Measurements from ENCODE around the gene MOB3A.

The MOB3A gene

DNA sequence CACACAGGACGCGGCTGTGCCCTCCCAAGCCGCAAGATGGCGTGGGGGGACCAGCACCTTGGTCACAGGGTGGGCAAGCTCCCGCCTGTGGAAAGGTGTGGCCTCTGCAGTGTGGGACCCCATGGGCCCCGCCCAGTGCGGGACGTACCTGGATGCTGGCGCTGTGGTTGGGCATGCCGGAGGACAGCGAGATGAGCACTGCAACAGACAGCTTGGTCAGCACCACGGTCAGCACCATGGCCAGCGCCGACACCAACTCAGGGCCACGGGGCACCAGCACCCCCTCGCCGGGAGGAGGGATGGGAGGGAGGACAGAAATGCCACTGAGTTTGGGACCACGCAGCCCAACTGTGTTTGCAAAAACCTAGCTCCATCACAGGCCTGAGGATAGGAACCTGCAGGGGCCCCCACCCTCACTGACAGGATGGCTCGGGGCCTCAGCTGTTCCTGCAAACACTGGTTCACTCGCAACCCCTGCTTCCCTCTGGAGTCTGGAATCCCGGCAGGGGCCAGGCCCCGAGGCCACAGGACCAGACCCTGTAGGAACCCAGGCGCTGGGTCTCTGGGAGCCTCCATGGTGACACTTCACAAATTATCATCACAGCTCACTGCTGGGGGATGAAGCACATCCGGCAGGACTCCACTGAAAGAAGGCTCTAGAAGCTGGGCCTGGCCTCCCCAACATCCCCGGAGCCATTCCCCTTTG, 27.7 kb upstream of the MOB3A start:
- DNase-seq (ENCODE audit: low spot score) = no peak

DNA sequence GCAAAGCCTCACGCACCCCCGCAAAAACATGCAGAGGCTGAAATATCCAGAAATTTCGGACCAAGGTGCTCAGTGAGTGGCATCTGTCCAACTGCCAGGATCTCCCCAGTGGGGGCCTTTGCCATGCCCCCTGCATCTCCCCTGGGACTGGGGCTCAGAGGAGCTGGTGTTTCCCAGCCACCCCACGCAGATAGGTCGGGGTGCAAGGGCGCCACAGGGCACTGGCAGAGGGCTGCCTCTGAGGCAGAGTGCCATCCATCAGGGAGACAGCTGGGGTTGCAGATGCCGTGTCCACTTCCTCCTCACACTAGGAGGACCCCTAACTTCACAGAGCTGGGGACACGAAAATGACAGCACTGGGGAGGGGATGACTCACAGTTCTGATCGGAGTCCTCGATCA, 26.9 kb upstream of the MOB3A start:
- no peak for DNase-seq (ENCODE audit: low spot score)

DNA sequence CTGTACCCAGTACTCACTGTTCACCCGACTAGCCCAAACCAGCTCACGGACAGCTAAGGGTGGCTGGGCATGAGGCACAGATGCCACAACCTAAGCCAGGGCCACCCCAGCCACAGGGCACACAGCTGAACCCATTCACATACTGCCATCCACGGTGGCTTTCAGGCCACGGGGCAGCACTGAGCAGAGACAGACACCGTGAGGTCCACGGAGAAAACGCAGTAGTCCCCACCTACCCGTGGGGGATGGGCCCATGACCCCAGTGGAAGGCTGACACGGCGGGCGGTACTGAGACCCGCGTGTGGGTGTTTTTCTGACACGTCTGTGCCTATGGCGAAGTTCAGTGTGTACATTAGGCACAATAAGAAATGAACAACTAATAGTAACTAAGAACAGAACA, 26.1 kb upstream of the MOB3A start:
- DNase-seq (ENCODE audit: low spot score) = no peak

DNA sequence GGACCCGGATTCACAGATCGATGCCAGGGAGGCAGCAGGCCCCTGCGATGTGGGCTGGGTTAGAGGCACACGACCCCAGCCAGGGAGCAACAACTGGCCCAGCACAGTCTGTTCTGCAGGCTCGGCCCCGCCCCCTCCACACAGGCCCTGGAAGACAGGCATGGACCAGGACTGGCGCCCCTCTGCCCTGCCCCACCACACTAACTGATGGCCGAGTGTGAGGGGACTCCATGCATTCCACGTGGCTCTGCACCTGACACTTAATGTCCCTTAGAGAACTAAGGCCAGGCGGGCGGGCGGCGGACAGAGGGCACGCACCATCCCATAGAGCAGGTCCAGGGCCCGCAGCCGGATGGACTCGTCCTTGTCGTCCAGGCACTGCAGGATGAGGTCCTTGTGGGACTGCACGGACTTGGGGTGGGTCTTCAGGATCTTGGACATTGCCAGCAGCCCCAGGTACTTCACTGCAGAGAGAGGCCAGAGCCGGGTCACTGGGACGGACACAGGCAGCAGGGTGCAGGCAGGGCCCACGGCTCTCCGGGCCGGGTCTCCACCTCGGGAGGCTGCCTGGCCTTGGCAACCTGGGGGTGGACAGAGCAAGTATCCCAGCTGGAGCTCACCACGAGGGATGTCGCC, 25.4 kb upstream of the MOB3A start:
- DNase-seq (ENCODE audit: low spot score) = no peak

DNA sequence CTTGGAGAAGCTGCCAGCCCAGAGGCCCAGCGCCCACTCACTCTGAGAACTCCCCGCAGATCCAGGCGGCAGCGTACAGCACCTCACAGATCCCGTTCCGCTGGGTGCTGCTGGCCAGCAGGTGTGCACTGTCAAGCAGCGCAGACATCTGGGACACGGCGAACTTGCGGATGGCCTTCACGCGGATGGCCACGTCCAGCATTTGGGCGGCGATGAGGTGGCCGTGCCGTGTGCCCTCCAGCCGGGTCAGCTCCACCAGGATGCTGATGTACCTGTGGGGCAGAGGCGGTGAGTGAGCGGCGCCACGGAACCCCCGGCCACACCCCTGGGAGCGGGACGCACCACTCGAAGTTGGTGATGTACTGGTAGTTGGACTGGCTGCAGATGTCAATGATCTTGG, 24.7 kb upstream of the MOB3A start:
- no peak for DNase-seq (ENCODE audit: low spot score)

DNA sequence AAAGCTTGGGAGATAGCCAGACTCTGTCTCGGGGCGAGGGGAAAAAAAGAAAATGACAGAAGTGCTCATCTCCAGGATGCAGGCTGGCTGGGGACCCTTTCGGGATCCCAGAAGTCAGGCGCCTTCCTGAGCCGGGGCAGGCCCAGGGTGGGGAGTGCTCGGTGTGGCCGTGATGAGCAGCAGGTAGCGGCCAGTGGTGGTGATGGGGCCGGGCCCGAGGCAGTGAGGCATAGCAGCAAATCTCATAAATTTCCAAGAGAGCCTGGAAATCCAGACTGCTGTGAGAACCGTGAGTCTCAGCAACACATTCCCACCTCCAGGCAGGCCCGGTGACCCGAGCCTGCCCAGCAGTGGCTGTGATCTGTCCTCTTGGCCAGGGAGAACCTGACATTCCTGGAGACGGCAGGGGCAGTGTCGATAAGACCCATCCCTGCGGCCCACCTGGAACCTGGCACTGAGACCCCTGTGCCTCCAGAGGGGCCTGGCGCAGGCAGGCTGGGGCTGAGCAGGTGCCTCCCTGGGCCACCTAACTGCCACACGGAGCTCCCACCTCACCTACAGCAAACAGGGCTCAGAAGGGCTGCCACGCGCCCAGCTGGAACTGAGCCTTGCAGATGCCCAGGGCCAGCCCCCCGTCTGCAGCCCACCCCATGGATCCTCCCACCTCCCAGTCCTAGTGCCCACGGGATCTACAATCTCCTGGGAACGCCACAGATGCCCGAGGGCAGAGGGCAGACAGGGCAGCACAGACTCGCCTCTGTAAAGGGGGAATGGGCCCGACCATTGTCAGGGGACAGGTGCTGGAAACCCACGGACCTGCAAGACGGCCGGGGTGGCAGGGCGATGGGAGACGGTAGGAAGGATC, 24.0 kb upstream of the MOB3A start:
- no peak for DNase-seq (ENCODE audit: low spot score)

DNA sequence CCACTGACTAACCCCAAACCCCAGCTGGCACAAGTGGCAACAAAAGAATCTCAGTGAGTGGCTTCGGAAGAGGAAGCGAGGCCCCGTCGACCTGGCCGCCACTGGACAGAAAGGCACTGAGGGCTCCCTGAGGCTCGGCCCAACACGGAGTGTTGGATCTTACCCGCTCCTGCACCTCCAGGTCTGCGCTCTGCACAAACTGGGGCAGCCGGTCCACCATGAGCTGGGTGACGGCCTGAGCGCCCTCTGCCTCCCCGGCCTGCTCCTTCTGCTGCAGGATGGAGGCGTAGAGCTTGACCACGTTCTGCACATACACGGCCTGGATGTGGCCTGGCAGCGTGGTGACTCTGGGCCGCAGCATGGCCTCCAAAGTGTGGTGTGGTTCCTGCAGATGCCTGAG, 22.3 kb upstream of the MOB3A start:
- DNase-seq (ENCODE audit: low spot score) = no peak

DNA sequence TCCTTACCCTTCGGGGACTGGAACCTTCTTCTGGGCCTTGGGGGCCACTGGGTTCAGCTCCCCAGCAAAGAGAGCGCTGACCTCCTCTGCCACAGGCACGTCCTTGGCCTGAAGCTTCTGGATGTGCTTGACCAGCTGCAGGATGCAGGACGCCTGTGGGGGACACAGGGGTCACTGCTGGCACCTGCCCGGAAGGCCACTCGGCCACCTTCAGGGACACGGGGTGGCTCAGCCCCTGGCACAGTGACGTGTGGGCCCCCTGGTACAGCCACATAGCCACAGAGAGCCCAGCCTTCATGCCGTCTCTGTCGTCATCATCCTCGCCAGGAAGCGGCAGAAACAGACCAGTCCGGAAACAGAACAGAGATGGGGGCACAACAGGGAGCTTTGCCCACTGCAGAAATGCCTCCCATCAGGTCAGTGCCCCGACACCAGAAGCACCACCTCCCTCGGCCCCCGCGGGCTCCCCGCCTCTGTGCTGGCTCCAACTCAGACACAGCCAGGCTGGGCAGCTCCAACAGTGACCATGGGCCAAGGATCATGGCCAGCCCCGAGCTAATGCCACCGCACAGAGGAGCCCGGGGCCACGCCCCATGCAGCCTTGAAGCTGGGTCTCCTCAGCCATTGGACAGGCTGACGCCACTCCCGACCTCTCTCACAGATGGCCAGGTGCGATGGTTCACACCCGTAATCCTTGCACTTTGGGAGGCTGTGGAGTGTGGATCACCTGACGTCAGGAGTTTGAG, 21.3 kb upstream of the MOB3A start:
- no peak for DNase-seq (ENCODE audit: low spot score)

DNA sequence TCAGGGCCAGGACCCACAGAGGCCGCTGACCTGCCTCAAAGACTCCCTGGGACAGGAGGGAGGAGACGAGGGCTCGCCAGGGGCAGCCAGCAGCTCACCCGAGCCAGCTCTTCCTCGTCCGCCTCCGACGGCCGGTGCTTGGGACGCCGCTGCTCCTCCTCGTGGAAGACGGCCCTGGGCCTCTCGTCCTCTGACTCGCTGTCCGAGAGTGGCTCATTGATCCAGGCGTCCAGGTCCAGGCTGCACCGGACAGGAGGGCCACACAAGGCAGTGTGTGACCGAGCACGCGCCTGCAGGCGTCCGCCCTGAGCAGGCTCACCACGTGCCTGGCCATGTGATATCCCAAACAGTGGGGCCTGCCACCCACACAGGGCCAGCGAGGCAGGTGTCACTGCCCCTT, 20.4 kb upstream of the MOB3A start:
- DNase-seq (ENCODE audit: low spot score) = no peak

DNA sequence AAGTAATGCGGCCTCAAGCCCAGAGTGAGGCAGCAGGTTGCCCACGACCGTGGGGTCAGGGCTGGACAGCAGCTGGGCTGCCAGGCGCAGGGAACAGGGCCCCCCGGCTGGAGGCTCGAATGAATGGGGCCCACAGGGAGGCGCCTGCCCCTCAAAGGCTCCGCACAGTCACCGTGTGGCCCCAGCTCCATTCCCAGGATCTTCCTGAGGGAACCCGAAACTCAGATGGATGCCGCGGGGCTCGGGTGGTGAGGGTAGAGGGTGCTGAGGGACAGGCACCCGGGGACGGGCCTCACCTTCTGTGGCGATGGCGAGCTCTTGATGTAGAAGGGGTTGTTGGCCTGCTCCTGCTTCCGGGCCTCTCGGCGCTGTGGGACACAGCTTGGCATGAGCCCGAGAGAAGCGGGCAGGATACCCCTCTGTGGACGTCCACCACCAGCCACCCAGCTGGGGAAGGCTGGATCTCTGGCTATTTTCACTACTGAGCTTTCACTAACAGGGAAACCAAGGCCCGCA, 19.8 kb upstream of the MOB3A start:
- no peak for DNase-seq (ENCODE audit: low spot score)

DNA sequence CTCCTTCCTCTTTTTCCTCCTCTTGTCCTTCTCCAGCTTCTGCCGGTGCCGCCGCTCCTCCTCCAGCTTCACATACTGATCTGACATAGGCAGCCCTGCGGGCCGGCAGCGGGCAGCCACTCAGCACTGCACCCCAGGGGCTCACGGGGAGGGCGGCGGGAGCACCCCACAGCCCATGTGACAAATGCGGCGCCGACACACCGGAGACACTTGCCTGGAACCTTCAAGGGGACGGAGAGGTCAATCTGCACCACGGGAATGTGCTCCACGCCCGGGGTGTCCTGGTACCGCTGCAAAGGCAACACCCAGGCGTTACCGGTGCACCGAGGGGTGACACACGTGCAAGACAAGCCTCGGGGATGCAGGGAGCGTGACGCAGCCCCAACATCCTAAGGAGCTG, 19.2 kb upstream of the MOB3A start:
- no peak for DNase-seq (ENCODE audit: low spot score)

DNA sequence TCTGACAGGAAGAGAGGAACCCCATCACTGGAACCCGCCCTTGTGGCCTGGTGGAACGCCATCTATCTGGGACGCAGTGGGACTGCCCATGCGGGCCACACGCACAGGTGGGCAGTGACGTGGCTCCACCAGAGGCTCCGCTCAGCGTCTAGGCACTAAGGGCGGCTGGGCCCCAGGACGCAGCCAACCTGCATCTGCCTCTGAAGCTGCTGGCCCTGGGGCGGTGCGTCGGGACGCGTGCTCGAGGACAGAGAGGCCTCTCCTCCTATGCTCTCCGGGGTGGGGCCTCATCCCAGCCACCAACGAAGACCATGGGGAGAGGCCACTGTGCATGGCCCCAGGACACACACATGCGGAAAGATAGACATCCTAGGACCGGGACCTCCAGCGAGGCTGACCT, 18.7 kb upstream of the MOB3A start:
- no peak for DNase-seq (ENCODE audit: low spot score)

DNA sequence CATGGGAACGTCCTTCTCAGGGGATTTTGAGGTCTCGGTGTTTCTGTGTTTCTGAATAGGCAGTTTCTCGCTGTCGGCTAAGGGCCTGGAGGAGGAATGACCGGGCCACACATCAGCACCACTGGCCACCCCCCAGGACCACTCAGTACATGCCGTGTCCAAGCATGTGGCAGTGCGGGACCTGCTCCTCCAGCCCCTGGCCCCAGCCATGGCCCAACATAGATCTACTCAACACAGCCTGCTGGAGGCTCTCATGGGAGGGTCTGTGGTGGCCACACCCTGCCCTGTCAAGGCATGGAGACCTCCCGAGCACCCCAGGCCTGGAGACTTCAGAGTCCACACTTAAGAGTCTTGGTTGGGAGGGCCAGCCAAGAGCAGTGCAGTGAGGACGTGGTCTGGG, 18.1 kb upstream of the MOB3A start:
- no peak for DNase-seq (ENCODE audit: low spot score)

DNA sequence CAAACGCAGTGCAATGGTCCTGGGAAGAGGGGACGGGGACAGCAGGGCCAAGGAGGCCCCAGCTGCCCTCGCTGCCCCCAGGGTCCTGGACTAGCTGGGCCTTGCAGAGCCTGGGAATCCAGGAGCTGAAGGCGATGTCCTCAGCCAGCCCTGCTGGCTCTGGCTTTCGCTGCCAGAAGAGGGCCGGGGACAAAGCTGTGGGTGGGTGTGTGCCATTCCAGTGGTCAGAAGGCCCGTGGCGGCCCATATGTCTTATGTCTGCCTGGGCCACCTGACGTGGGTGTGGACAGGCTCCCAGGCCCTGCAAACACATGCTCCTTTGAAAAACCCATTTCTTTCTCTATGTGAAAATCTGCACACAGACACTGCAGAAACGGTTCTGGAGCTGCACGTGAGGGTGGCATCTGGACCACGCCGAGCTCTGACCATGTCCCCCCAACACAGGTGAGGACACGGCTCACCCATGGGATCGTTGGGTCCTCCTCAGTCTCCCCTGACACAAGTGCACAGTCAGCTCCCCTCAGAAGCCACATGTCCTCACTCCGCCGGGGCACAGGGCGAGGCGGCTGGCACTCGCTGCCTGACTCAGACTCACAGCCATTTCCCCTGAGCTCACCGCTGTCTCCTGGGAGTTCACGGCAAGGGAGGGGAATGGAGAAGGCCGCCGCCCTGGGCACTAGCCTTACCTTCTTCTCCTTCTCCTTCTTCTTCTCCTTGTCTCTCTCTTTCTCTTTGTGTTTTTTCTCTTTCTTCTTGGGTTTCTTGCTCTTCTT, 17.5 kb upstream of the MOB3A start:
- DNase-seq (ENCODE audit: low spot score) = no peak

DNA sequence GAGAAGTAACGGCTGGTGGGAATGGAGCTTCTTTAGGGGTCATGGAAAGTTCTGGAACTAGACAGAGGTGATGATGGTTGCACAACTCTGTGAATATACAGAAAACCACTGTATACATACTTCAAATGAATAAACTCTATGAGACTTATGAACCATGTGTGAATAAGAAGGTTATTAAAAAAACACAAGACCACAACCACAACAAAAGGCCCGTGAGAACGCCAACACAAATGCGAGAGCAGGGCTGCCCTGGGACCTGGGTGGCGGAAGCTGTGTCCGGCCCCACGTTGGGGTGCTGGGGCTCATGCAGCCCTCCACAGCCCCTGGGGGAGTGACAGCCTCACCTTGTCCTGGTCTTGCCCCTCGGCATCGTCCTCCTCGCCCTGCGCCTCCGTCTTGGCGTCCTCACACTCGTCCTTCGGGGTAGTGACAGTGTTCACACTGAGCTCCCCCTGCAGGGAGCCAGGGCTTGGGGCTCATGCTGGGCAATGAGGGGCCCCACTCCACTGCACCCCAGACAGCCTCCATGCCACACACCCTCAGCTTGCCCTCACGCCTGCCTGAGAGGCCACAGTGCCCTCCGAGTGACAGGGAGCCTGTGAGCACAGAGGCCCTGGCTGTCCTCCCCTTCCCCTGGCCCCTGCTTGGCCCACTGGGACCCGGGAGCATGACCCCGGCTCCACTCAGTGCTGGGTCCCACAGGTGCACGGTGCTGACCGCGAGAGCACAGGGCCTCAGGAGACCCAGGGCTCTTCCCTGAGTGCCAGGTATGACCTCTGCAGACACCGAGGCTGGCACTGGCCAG, 16.6 kb upstream of the MOB3A start:
- no peak for DNase-seq (ENCODE audit: low spot score)

DNA sequence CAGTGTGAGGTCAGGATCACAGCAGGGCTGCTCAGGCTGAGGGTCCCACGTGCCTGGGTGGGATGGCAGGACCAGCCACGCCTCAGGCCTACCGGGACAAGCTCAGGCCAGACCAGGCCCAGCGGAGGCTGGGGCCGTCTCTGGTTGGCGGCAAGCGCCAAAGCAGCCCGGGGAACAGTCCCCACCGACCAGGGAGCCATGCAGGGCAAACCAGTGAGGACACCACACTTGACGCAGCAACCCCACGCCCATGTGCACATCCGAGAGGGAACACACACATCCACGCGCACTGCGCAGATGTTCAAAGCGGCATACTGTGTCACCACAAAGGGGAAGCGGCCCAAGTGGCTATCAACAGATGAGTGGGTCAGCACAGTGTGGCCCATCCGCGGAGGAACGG, 15.8 kb upstream of the MOB3A start:
- no peak for DNase-seq (ENCODE audit: low spot score)

DNA sequence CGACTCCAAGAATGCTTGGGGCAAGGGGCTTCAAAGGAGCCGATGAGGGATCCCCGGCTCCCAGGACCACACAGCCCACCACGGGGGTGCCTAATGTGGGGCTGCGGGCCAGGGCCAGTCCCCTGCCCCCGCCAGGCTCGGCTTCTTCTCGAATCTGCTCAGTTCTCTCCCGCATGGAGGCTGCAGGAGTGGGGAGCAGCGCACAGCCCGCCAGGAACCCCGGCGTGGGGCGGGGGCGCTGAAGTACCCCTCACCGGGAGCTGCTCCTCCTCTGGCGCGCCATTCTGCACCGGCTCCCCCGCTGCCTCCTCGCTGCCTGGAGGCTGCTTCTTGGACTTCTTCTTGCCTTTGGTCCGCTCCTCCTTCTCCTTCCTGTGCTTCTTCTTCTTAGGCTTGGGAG, 15.3 kb upstream of the MOB3A start:
- no peak for DNase-seq (ENCODE audit: low spot score)

DNA sequence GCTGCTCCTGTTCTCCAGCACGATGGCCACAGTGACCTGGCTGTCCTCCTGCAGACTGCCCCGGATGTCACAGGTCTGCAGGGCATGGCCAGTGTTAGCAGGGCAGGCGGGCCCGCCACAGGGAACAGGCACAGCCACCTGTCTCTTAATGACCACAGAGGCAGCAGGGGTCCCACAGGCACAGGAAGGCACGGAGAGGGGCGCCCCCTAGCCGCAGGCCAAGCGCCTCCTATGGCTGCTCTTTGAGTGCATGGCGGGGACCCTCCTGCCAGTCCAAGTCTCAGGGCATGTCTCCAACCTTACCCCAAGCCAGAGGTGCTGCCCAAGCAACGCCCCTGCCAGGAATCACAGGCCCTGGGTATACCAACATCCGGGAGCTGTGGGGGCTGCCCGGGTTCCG, 14.7 kb upstream of the MOB3A start:
- DNase-seq (ENCODE audit: low spot score) = no peak

DNA sequence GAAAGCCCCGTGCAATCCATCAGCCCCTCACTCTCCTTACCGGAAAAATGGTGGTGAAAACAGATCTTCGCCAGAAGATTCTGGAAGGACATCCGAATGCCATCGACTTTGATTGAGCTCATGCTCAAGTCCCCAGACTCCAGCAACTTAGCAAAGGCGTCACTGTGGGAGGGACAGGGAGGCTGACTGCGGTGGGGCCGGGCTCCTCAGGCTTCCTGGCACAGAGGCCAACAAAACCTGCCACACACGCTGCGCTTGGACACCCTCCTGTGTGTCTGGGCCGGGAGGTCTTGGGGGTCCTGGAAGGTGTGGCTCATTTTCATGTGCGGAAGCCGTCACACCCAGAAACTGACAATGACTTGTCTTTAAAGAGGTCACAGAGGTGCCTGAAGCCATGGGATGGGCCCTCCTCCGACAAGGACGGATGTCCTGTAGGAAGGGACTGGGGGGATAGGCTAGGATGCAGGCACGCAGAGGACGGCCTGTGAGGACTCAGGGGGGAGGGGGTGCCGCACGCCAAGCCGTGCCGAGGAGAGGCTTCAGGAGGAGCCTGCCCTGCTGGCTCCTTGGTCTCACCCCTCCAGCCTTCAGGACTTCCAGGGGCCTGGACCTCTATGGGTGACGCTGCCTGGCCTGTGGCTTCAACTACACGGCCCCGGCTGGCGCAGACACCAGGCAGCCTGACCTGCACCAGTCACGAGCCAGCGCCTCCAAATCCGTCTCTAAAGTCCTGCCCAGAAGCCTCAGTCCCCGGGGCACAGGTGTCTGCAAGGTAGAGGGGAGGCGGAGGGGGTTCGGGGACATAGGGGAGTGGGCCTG, 13.1 kb upstream of the MOB3A start:
- no peak for DNase-seq (ENCODE audit: low spot score)

All from germinal center (tissue), 1 donor.